Measurements from ENCODE around the gene RP2.

GRCh38 chrX:46910415-46910814, 73.6 kb downstream of the RP2 start:
- TF ChIP-seq ZFX (IDR thresholded peaks at IDR 0.05; ENCODE audit: borderline replicate concordance) (no peak), CTCF (IDR thresholded peaks at IDR 0.05) (no peak)

All from 22Rv1 (cell line).